ENCODE results near the gene UGT2A2. TPM values are rescaled to one million over a fixed set of nuclear protein-coding genes. Genes with fewer than 3 reads are reported as not detected.

Gene UGT2A2
- not detected in 2 replicates for total RNA-seq

DNA sequence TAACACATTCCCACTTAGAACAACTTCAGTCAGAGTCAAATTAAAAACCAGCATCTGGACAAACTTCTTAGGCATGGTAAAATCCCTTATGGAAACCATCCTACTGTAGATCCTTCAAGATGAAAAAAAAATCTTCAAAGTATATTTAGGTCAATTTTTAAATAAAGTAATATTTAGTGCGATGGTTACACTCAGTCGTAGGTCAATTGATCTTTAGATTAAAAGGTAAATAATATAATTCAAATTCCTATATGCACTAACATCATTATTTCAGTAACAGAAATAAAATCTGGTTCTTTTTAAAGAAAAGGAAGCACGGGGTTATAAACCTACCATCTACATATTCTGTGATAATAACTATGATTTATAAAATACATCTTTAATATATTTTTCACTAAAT is at the start of gene UGT2A2:
TSS of gene UGT2A2 (minus strand) at position 101 of the 400 bp plus-strand sequence. CDS start at position 99, 2 bp downstream.

DNA sequence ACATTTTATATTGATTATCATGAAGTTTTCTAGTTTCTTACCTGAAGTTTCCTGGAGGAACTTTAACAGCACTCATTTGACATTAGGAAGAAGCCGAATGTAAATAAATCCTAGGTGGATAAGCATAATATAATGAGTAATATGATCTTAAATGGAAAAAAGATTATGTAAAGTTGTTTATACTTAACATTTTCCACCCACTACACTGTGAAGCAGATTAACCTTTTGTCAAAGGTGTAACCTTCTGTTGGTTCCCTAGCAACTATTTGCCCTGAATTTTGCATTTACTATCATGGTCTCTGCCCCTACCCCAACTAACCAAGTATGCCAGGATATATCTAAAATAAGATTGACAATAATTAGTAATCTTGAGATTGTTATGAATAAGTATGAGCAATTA is 13.7 kb upstream of the UGT2A2 start, which contains the start of gene UGT2A1:
TSS of gene UGT2A1 (minus strand) at position 101 of the 400 bp plus-strand sequence. CDS start 5,603 bp downstream, outside the sequence.

Other genes with a start within 250 kb of the UGT2A2 start
- not detected in 2 replicates for gene UGT2B4, start 143.7 kb downstream of the UGT2A2 start, total RNA-seq
- gene UGT2A1, start 13.6 kb upstream of the UGT2A2 start, total RNA-seq = not detected in 2 replicates
- gene SULT1B1, start 121.0 kb upstream of the UGT2A2 start, total RNA-seq = 0.12 and 0.66 TPM in 2 replicates
- gene SULT1E1, start 220.5 kb upstream of the UGT2A2 start, total RNA-seq = 0.33 and 0.50 TPM in 2 replicates

Measured in uterine smooth muscle cell (primary cell).